ENCODE results near the gene SLCO4A1. TPM values are rescaled to one million over a fixed set of nuclear protein-coding genes. Genes with fewer than 3 reads are reported as not detected.

The SLCO4A1 gene
- total RNA-seq, 1 donor from 2014 or later: 160 TPM

GRCh38 chr20:62705627-62706026 is 63.3 kb downstream of the SLCO4A1 start:
- TF ChIP-seq CTCF (IDR thresholded peaks at IDR 0.05): no peak
- Histone ChIP-seq H3K27ac (no peak overlapping the region), H3K27me3 (peaks cover 28% of the 10 kb centered on the region), H3K4me1 (peaks cover 0 to 2% of the 10 kb centered on the region in 2 donors), H3K4me3 (no peak overlapping the region), H3K36me3 (no peaks in the 10 kb centered on the region), H3K9me3 (no peaks in the 10 kb centered on the region)
- DNase-seq (ENCODE audit: low spot score in 2 of 2): no peak
- intact Hi-C loops (cut with DNase I): no loop called here

GRCh38 chr20:62706344-62706743 is 64.0 kb downstream of the SLCO4A1 start:
- DNase-seq (ENCODE audit: low spot score in 2 of 2): no peak
- Histone ChIP-seq H3K27ac (no peak overlapping the region), H3K9me3 (no peaks in the 10 kb centered on the region), H3K27me3 (peaks cover 28% of the 10 kb centered on the region), H3K36me3 (no peaks in the 10 kb centered on the region), H3K4me3 (no peak overlapping the region), H3K4me1 (peaks cover 0 to 2% of the 10 kb centered on the region in 2 donors)
- intact Hi-C loops (cut with DNase I): no loop called here
- no peak for TF ChIP-seq CTCF (IDR thresholded peaks at IDR 0.05)

GRCh38 chr20:62706857-62707256 is 64.6 kb downstream of the SLCO4A1 start:
- no peaks in the 10 kb centered on the region for H3K9me3 ChIP-seq
- H3K27ac ChIP-seq: no peak overlapping the region
- intact Hi-C loops (cut with DNase I): no loop called here
- peaks cover 28% of the 10 kb centered on the region for H3K27me3 ChIP-seq
- no peaks in the 10 kb centered on the region for H3K36me3 ChIP-seq
- peaks cover 0 to 2% of the 10 kb centered on the region in 2 donors for H3K4me1 ChIP-seq
- H3K4me3 ChIP-seq: no peak overlapping the region
- DNase-seq (ENCODE audit: low spot score in 2 of 2): no peak
- TF ChIP-seq CTCF (IDR thresholded peaks at IDR 0.05): no peak

- no peak for DNase-seq (ENCODE audit: low spot score in 2 of 2)
- intact Hi-C loops (cut with DNase I): no loop called here
- no peak for TF ChIP-seq CTCF (IDR thresholded peaks at IDR 0.05)
- H3K27ac ChIP-seq: no peak overlapping the region
- no peak overlapping the region for H3K4me3 ChIP-seq
- H3K4me1 ChIP-seq: peaks cover 0 to 2% of the 10 kb centered on the region in 2 donors
- no peaks in the 10 kb centered on the region for H3K9me3 ChIP-seq
- H3K36me3 ChIP-seq: no peaks in the 10 kb centered on the region
- H3K27me3 ChIP-seq: peaks cover 28% of the 10 kb centered on the region
These were observed 65.1 kb downstream of the SLCO4A1 start for GRCh38 chr20:62707276-62707920.

GRCh38 chr20:62707921-62708521 is 65.7 kb downstream of the SLCO4A1 start:
- H3K4me3 ChIP-seq: no peak overlapping the region
- H3K36me3 ChIP-seq: no peaks in the 10 kb centered on the region
- no peak overlapping the region for H3K27ac ChIP-seq
- no peaks in the 10 kb centered on the region for H3K9me3 ChIP-seq
- DNase-seq (ENCODE audit: low spot score in 2 of 2): no peak
- peaks cover 0 to 2% of the 10 kb centered on the region in 2 donors for H3K4me1 ChIP-seq
- TF ChIP-seq CTCF (IDR thresholded peaks at IDR 0.05): no peak
- intact Hi-C loops (cut with DNase I): no loop called here
- peaks cover 28% of the 10 kb centered on the region for H3K27me3 ChIP-seq

All from ascending aorta (tissue), 2 donors.